DOHH2 (cell line): Measurements from ENCODE around the gene RNF19B.

ENCODE experiments used
- CTCF ChIP-seq: fragments of 200-600 bp; sonication (generic); IDR thresholded peaks from one replicate; pipeline ENCODE4 v1.5.1; 2014; ENCODE audit warnings: antibody characterized with exemption, mild to moderate bottlenecking, low read depth, low read length; ENCODE audit not compliant: poor library complexity, severe bottlenecking
- EZH2phosphoT487 ChIP-seq: fragments of 200-600 bp; sonication (generic); IDR thresholded peaks from 2 replicates; pipeline ENCODE4 v1.6.1; 2017; ENCODE audit warnings: borderline replicate concordance, mild to moderate bottlenecking, antibody characterized with exemption, low read length, moderate library complexity, mixed read lengths

- TF ChIP-seq CTCF (no peak), EZH2phosphoT487 (no peak)
Observed at GRCh38 chr1:32928285-32928684, 36.3 kb downstream of the RNF19B start.
